K562 (cell line): ENCODE measurements around the gene HACD1. TPM values are rescaled to one million over a fixed set of nuclear protein-coding genes. Genes with fewer than 3 reads are reported as not detected.
A peak's percentile ranks its signal among the peaks of the same experiment; 100 is the strongest.

Source experiments
- ARHGAP35 ChIP-seq: fragments of 450-650 bp; IDR thresholded peaks from 2 replicates; pipeline ENCODE4 v1.6.1; 2018; ENCODE audit not compliant: partially characterized antibody
- BCOR ChIP-seq: fragments of 450-650 bp; IDR thresholded peaks from 2 replicates; pipeline ENCODE4 v1.6.1; 2016
- BHLHE40 ChIP-seq: IDR thresholded peaks from 2 replicates; pipeline ENCODE4 v1.6.1; 2011; ENCODE audit warnings: low read length, improper control_type of control experiment
- DPF2 ChIP-seq: fragments of 450-650 bp; IDR thresholded peaks from 2 replicates; pipeline ENCODE4 v1.6.1; 2016
- FOXK1 ChIP-seq: sonication (generic); formaldehyde crosslinking; IDR thresholded peaks from 2 replicates; pipeline ENCODE4 v1.8.0; 2022; ENCODE audit warnings: missing genetic modification reagents, mild to moderate bottlenecking, borderline replicate concordance
- HBP1 ChIP-seq: fragments of 450-650 bp; formaldehyde crosslinking; IDR thresholded peaks from 2 replicates; pipeline ENCODE4 v1.4.0; 2022; ENCODE audit warnings: missing genetic modification characterization
- HCFC1 ChIP-seq: IDR thresholded peaks from 2 replicates; pipeline ENCODE4 v1.6.1; 2012; ENCODE audit warnings: low read depth, low read length, improper control_type of control experiment
- HEY1 ChIP-seq: fragments of 250-450 bp; sonication (Bioruptor Pico); IDR thresholded peaks from 2 replicates; pipeline ENCODE4 v1.5.0; 2020; ENCODE audit warnings: mild to moderate bottlenecking, moderate library complexity, borderline replicate concordance
- KAT7 ChIP-seq: sonication (generic); formaldehyde crosslinking; IDR thresholded peaks from 2 replicates; pipeline ENCODE4 v1.8.0; 2022; ENCODE audit warnings: missing genetic modification reagents, mild to moderate bottlenecking, borderline replicate concordance
- KLF1 ChIP-seq: fragments of 450-650 bp; IDR thresholded peaks from 2 replicates; pipeline ENCODE4 v1.6.1; 2016; ENCODE audit warnings: missing genetic modification characterization, missing compliant biosample characterization
- KLF16 ChIP-seq: IDR thresholded peaks from 2 replicates; pipeline ENCODE4 v1.6.1; 2016; ENCODE audit warnings: antibody characterized with exemption
- NCOA2 ChIP-seq, 2 experiments: fragments of 450-650 bp; IDR thresholded peaks; 2 replicates each; pipeline ENCODE4 v1.6.1; 2018; ENCODE audit warnings: mild to moderate bottlenecking in 2 of 2, moderate library complexity in 1 of 2; ENCODE audit not compliant: partially characterized antibody in 2 of 2
- POLR2G ChIP-seq: fragments of 200-400 bp; formaldehyde crosslinking; IDR thresholded peaks from 2 replicates; pipeline ENCODE4 v1.6.1; 2017; ENCODE audit warnings: low read depth, mild to moderate bottlenecking, antibody characterized with exemption, low read length, moderate library complexity
- SIN3A ChIP-seq, 2 experiments: fragments of 150-350 bp in 1 of 2; IDR thresholded peaks; 2 replicates each; pipeline ENCODE4 v1.6.1; 2011 to 2016; ENCODE audit warnings: borderline replicate concordance in 2 of 2, low read depth in 2 of 2, low read length in 2 of 2, mild to moderate bottlenecking in 2 of 2, moderate library complexity in 2 of 2; ENCODE audit not compliant: control insufficient read depth in 1 of 2
- SIN3B ChIP-seq: fragments of 450-650 bp; IDR thresholded peaks from 2 replicates; pipeline ENCODE4 v1.6.1; 2017; ENCODE audit warnings: low read depth, mild to moderate bottlenecking, moderate library complexity
- SRSF9 ChIP-seq: fragments of 200-400 bp; formaldehyde crosslinking; IDR thresholded peaks from 2 replicates; pipeline ENCODE4 v1.6.1; 2017; ENCODE audit warnings: low read depth, low read length, borderline replicate concordance
- STAG1 ChIP-seq: sonication (generic); formaldehyde crosslinking; IDR thresholded peaks from 2 replicates; pipeline ENCODE4 v1.5.0; 2020; ENCODE audit warnings: missing genetic modification reagents, borderline replicate concordance
- ZNF354B ChIP-seq: fragments of 250-450 bp; sonication (Bioruptor Pico); IDR thresholded peaks from 2 replicates; pipeline ENCODE4 v1.4.0; 2020
- polyA plus RNA-seq, 8 experiments: library from polyadenylated mRNA; depleted of rRNA in 4 of 8; stranded (reverse) in 5 of 8; unstranded in 3 of 8; fragments of >200 nt; fragmentation: Nextera tagmentation in 2 of 8; fragmentation: Illumina TruSeq in 1 of 8; extraction: Ambion mirVana in 2 of 8; extraction: Trizol in 1 of 8; gene quantifications; 2 replicates each; pipeline versions ENCODE4 v1.2.1 to v1.2.3, GENCODE V29; 2011 to 2014; ENCODE audit warnings: inconsistent platforms in 1 of 8, missing spikeins in 1 of 8
- total RNA-seq, 7 experiments: library from RNA; depleted of rRNA in 6 of 7; stranded (reverse); fragments of >200 nt in 6 of 7; fragmentation: Illumina TruSeq in 2 of 7; extraction: Trizol in 2 of 7; gene quantifications; 2 replicates each; pipeline versions ENCODE4 v1.2.1 to v1.2.3, GENCODE V29; 2011 to 2021; ENCODE audit warnings: low replicate concordance in 1 of 7
- TF ChIP-seq, protein P1 (sequence below): fragments of 450-650 bp; IDR thresholded peaks from 2 replicates; pipeline ENCODE4 v1.6.1; 2018; ENCODE audit not compliant: partially characterized antibody
- TF ChIP-seq, protein P2 (sequence below): fragments of 250-450 bp; sonication (Bioruptor Pico); IDR thresholded peaks from 2 replicates; pipeline ENCODE4 v1.8.0; 2022; ENCODE audit warnings: inconsistent platforms
- TF ChIP-seq, protein P3 (sequence below): sonication (generic); formaldehyde crosslinking; IDR thresholded peaks from 2 replicates; pipeline ENCODE4 v1.5.0; 2020; ENCODE audit warnings: missing genetic modification reagents

The HACD1 gene
- total and polyA plus RNA-seq, 9 of the 15 experiments (the other 6 are each of a cell fraction or from before 2014, with no cell fraction given), result 0.99 to 4.5 (median 2.4) TPM

- TF ChIP-seq SIN3A (IDR thresholded peaks at IDR 0.05; ENCODE audit: borderline replicate concordance in 2 of 2, control insufficient read depth in 1 of 2, low read depth in 2 of 2, low read length in 2 of 2) (peak in 1 of 2 experiments; percentile 53; a peak in 1 of 4 replicates), ARHGAP35 (no peak), BHLHE40 (no peak), POLR2G (peak; percentile 90), BCOR (0 out of 2 replicates have a peak, but pooled peaks have one; percentile 21), KLF16 (no peak), NCOA2 (IDR thresholded peaks at IDR 0.05; ENCODE audit: partially characterized antibody in 2 of 2) (peak in 1 of 2 experiments; percentile 99), KAT7 (peak; percentile 99), HCFC1 (peak; percentile 70), ZNF354B (CRISPR knock-in tag) (no peak), SIN3B (peak; percentile 64), HBP1 (CRISPR knock-in tag) (no peak), HEY1 (no peak), FOXK1 (CRISPR knock-in tag) (no peak), STAG1 (no peak), KLF1 (tag) (peak; percentile 3; the same call in 1 of the 2 replicates), DPF2 (peak; percentile 44; the same call in 1 of the 2 replicates), SRSF9 (no peak)
- TF ChIP-seq, protein P1, sequence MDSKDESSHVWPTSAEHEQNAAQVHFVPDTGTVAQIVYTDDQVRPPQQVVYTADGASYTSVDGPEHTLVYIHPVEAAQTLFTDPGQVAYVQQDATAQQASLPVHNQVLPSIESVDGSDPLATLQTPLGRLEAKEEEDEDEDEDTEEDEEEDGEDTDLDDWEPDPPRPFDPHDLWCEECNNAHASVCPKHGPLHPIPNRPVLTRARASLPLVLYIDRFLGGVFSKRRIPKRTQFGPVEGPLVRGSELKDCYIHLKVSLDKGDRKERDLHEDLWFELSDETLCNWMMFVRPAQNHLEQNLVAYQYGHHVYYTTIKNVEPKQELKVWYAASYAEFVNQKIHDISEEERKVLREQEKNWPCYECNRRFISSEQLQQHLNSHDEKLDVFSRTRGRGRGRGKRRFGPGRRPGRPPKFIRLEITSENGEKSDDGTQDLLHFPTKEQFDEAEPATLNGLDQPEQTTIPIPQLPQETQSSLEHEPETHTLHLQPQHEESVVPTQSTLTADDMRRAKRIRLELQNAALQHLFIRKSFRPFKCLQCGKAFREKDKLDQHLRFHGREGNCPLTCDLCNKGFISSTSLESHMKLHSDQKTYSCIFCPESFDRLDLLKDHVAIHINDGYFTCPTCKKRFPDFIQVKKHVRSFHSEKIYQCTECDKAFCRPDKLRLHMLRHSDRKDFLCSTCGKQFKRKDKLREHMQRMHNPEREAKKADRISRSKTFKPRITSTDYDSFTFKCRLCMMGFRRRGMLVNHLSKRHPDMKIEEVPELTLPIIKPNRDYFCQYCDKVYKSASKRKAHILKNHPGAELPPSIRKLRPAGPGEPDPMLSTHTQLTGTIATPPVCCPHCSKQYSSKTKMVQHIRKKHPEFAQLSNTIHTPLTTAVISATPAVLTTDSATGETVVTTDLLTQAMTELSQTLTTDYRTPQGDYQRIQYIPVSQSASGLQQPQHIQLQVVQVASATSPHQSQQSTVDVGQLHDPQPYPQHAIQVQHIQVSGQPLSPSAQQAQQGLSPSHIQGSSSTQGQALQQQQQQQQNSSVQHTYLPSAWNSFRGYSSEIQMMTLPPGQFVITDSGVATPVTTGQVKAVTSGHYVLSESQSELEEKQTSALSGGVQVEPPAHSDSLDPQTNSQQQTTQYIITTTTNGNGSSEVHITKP, result no peak
- TF ChIP-seq, protein P2, sequence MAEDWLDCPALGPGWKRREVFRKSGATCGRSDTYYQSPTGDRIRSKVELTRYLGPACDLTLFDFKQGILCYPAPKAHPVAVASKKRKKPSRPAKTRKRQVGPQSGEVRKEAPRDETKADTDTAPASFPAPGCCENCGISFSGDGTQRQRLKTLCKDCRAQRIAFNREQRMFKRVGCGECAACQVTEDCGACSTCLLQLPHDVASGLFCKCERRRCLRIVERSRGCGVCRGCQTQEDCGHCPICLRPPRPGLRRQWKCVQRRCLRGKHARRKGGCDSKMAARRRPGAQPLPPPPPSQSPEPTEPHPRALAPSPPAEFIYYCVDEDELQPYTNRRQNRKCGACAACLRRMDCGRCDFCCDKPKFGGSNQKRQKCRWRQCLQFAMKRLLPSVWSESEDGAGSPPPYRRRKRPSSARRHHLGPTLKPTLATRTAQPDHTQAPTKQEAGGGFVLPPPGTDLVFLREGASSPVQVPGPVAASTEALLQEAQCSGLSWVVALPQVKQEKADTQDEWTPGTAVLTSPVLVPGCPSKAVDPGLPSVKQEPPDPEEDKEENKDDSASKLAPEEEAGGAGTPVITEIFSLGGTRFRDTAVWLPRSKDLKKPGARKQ (CRISPR knock-in tag), result no peak
- TF ChIP-seq, protein P3, sequence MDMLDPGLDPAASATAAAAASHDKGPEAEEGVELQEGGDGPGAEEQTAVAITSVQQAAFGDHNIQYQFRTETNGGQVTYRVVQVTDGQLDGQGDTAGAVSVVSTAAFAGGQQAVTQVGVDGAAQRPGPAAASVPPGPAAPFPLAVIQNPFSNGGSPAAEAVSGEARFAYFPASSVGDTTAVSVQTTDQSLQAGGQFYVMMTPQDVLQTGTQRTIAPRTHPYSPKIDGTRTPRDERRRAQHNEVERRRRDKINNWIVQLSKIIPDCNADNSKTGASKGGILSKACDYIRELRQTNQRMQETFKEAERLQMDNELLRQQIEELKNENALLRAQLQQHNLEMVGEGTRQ, result no peak
Observed at GRCh38 chr10:17643755-17644484, 26.7 kb upstream of the HACD1 start, which contains the start of gene STAM (continued).
